ENCODE measurements around the gene PDHA1.

- TF ChIP-seq MXI1 (IDR thresholded peaks at IDR 0.05; ENCODE audit: low read depth, low read length), result no peak
- TF ChIP-seq RAD21 (IDR thresholded peaks at IDR 0.05; ENCODE audit: low read length), result no peak
- TF ChIP-seq CTCF (IDR thresholded peaks at IDR 0.05), result no peak
- no peak for TF ChIP-seq PBX3 (IDR thresholded peaks at IDR 0.05)
- TF ChIP-seq IRF3 (IDR thresholded peaks at IDR 0.05; ENCODE audit: low read depth, low read length), result no peak
- no peak for TF ChIP-seq RXRA (IDR thresholded peaks at IDR 0.05; ENCODE audit: borderline replicate concordance, low read depth)
- TF ChIP-seq RFX5 (IDR thresholded peaks at IDR 0.05; ENCODE audit: low read length), result no peak
- no peak for TF ChIP-seq JUND (IDR thresholded peaks at IDR 0.05)
Observed at GRCh38 chrX:19386679-19387078, 43.0 kb downstream of the PDHA1 start.

Measured in SK-N-SH (cell line).